HAP-1 (cell line): Measurements from ENCODE around the gene FEN1.

ENCODE experiments used
- DNase-seq, 2 experiments: peaks; one replicate each; pipeline ENCODE4 v3.0.0-alpha.2; 2016 to 2020; ENCODE audit warnings: low spot score in 2 of 2
- H3K27me3 ChIP-seq: fragments of 250-450 bp; sonication (Bioruptor Pico); 2 replicates; pipeline ENCODE4 v1.5.1; 2020; ENCODE audit warnings: low read depth, mild to moderate bottlenecking, moderate library complexity
- H3K36me3 ChIP-seq: fragments of 250-450 bp; sonication (Bioruptor Pico); replicated peaks from 2 replicates; pipeline ENCODE4 v1.5.1; 2020; ENCODE audit warnings: mild to moderate bottlenecking
- H3K4me1 ChIP-seq: fragments of 250-450 bp; sonication (Bioruptor Pico); 2 replicates; pipeline ENCODE4 v1.5.1; 2020; ENCODE audit warnings: mild to moderate bottlenecking
- H3K4me3 ChIP-seq: fragments of 250-450 bp; sonication (Bioruptor Pico); 2 replicates; pipeline ENCODE4 v1.5.1; 2020; ENCODE audit warnings: mild to moderate bottlenecking, moderate library complexity
- H3K9me3 ChIP-seq: fragments of 250-450 bp; sonication (Bioruptor Pico); 2 replicates; pipeline ENCODE4 v1.5.1; 2020; ENCODE audit warnings: mild to moderate bottlenecking, moderate library complexity
- in situ Hi-C: fragments of 300-500 bp; cut with MboI; formaldehyde crosslinking; loops from 3 replicates; pipeline ENCODE4 v1.14.3; 2020; ENCODE audit warnings: low sequenced_read_pairs, inconsistent platforms, mixed read lengths

The FEN1 gene

DNA sequence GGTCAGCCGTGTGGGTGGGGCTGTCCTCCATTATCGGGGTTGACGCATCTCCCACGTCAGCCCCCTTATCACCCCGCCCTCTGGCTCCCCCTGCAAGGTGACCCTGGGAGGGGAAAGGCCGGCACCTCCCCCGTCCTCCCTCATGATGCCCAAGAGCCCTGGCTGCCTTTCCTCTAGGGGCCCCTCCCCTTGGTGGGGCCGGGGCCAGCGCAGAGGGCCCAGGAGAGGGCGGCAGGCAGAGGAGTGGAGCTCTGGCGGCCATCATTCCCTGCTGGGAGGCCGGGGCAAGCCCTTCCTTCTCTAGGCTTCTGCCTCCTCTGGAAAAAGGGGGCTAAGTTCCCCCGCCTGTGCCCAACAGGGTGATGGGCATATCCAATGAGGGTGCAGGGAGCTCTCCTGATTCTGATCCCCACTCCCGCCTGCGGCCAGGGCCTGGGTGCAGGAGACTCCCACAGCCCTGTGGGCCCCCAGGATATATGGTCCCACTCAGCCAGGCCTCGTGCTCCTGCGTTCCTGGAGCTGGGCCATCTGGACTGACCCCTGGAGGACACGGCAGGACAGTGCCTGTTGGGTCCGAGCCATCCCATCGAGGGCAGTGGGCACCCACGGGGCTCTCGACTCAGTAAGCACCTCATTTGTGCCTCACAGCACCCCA, 28.0 kb upstream of the FEN1 start:
- no peak for DNase-seq
- H3K27me3 ChIP-seq = no peaks in the 10 kb centered on the region
- in situ Hi-C loops = no loop called here
- H3K4me1 ChIP-seq = no peaks in the 10 kb centered on the region
- H3K4me3 ChIP-seq = no peak overlapping the region
- no peaks in the 10 kb centered on the region for H3K9me3 ChIP-seq
- H3K36me3 ChIP-seq = no peaks in the 10 kb centered on the region

DNA sequence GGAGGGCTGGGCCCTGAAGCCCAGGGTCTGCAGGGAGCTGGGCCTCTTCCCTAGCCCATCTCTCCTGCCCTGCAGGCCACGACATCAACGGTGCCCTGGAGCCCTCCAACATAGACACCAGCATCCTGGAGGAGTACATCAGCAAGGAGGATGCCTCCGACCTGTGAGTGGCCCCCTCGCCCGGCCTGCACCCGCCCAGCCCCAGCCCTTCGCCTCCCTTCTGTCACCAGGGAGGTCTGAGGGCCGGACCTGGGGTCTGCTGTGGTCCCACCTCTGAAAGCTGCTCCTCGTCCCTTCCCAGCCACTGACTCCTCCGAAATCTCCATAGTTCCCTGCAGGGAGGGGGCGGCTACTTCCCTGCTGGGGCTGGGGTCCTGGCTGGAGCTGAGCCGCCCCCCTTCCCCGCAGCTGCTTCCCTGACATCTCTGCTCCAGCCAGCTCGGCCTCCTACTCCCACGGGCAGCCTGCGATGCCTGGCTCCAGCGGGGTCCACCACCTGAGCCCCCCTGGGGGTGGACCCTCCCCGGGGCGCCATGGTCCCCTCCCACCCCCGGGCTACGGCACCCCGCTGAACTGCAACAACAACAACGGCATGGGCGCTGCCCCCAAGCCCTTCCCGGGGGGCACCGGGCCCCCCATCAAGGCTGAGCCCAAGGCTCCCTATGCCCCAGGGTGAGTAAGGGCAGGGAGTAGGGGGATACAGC, 27.0 kb upstream of the FEN1 start:
- Histone ChIP-seq H3K36me3 (no peaks in the 10 kb centered on the region), H3K27me3 (no peaks in the 10 kb centered on the region), H3K4me1 (no peaks in the 10 kb centered on the region), H3K9me3 (no peaks in the 10 kb centered on the region), H3K4me3 (no peak overlapping the region)
- in situ Hi-C loops = no loop called here
- DNase-seq = no peak

- in situ Hi-C loops = no loop called here
- no peak for DNase-seq
- H3K4me1 ChIP-seq = no peaks in the 10 kb centered on the region
These were observed 26.3 kb upstream of the FEN1 start for GRCh38 chr11:61766353-61766841.

DNA sequence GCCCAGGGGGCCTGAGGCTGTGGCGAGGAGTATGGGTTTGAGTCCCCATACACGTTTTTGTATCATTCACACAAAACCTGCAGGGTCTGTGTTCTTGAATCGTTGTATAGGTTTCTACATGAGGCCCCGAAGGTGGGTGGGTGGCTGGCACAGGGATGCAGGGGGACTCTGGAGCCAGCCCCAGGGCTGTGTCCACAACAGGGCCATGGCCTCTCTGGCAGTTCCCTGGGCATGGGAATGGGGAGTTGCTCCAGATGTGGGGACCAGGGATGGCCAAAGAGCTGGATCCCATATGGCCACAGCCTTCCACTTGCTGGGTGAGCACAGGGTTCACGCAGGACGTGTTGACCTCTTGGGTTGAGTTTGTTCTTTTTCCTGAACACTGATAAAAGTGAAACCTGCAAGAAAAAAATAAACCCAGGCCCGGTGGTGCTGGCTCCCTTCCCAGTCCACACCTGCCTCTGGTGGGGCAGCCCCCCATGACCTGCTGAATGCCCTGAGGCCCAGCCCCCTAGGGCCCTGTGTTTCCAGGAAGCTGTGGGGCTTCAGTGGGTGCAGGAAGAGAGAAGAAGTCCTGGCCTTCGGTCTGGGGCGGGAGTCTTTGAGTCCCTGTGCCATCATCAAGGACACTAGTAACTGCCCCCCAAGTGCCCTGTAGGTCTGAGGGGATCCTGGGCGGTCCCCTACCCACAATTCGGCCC, 24.2 kb upstream of the FEN1 start:
- H3K4me1 ChIP-seq = no peaks in the 10 kb centered on the region
- no peak for DNase-seq
- no peaks in the 10 kb centered on the region for H3K27me3 ChIP-seq
- in situ Hi-C loops = no loop called here
- H3K9me3 ChIP-seq = no peaks in the 10 kb centered on the region
- no peak overlapping the region for H3K4me3 ChIP-seq
- H3K36me3 ChIP-seq = no peaks in the 10 kb centered on the region

More at GRCh38 chr11:61766353-61766841, 26.3 kb upstream of the FEN1 start:
- no peaks in the 10 kb centered on the region for H3K27me3 ChIP-seq
- no peak overlapping the region for H3K4me3 ChIP-seq
- no peaks in the 10 kb centered on the region for H3K9me3 ChIP-seq
- H3K36me3 ChIP-seq = no peaks in the 10 kb centered on the region

DNA sequence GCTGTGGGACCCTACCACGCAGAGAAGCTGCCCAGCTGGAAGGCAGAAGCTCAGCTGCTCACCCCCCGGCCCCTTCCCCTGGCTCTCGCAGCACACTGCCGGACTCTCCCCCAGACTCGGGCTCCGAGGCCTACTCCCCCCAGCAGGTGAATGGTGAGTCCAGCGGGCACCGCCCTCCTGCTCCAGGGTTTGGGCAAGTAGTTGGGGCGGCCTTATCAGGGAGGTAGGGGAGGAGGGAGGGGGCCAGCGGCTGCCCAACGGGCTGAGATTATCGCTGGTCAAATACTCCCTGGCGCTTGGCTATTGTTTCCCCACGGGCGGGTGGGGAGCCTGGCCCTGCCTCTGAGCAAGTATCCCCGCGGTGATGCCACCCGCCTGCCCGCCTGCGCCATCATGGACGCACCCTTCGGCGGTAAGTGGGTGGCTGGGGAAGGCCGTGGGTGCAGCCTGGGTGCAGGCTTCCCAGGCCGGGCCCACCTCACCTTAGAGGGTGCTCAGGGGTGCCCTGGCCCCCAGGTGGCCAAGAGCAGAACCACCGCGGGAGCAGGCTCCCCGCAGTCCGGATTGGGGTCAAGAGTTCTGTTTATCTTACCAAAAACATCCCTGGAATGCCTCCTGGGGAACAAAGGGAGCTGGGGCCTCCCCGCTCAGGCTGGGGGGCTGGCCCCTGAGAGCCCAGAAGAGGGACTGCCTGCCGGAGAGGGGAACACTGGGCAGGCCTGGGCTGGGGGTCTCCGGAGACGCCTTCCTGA, 23.4 kb upstream of the FEN1 start:
- Histone ChIP-seq H3K9me3 (no peaks in the 10 kb centered on the region), H3K4me1 (no peaks in the 10 kb centered on the region), H3K36me3 (no peaks in the 10 kb centered on the region), H3K4me3 (no peak overlapping the region), H3K27me3 (no peaks in the 10 kb centered on the region)
- no peak for DNase-seq
- in situ Hi-C loops = no loop called here

GRCh38 chr11:61769946-61770683, 22.6 kb upstream of the FEN1 start:
- DNase-seq = no peak
- H3K4me1 ChIP-seq = no peaks in the 10 kb centered on the region
- no peak overlapping the region for H3K4me3 ChIP-seq
- no peaks in the 10 kb centered on the region for H3K27me3 ChIP-seq
- no peaks in the 10 kb centered on the region for H3K9me3 ChIP-seq
- in situ Hi-C loops = no loop called here
- no peaks in the 10 kb centered on the region for H3K36me3 ChIP-seq

DNA sequence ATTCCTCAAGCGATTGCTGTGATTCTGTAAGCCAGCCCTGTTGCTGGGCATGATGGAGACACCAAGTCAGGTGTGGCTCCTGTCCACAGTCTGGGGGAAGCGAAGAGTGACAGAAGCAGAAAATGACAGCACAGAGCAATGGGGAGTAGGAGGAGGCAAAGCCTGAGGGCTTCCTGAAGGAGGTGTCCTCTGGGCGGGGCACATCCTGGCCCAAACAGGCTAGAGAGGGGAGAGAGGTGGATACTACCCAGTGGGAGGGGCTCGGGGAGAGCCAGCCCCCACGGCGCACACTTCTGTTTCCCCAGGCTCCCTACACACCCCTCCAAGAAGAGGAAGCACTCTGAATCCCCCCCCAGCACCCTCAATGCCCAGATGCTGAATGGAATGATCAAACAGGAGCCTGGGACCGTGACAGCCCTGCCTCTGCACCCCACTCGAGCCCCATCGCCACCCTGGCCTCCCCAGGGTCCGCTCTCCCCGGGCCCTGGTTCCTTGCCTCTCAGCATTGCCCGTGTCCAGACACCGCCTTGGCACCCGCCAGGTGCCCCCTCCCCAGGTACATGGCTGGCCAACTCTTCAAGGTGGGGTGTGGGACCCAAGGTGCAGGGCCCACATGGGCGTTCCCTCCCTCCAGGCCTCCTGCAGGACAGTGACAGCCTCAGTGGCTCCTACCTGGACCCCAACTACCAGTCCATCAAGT, 21.4 kb upstream of the FEN1 start:
- in situ Hi-C loops = no loop called here
- Histone ChIP-seq H3K36me3 (no peaks in the 10 kb centered on the region), H3K9me3 (no peaks in the 10 kb centered on the region), H3K4me1 (no peaks in the 10 kb centered on the region), H3K27me3 (no peaks in the 10 kb centered on the region), H3K4me3 (no peak overlapping the region)
- DNase-seq = no peak

GRCh38 chr11:61771985-61772455, 20.7 kb upstream of the FEN1 start:
- no peak for DNase-seq
- Histone ChIP-seq H3K9me3 (no peaks in the 10 kb centered on the region), H3K4me3 (no peak overlapping the region), H3K36me3 (no peaks in the 10 kb centered on the region), H3K4me1 (no peaks in the 10 kb centered on the region), H3K27me3 (no peaks in the 10 kb centered on the region)
- in situ Hi-C loops = no loop called here

- Histone ChIP-seq H3K9me3 (no peaks in the 10 kb centered on the region), H3K4me1 (no peaks in the 10 kb centered on the region), H3K4me3 (no peak overlapping the region), H3K27me3 (no peaks in the 10 kb centered on the region), H3K36me3 (no peaks in the 10 kb centered on the region)
- DNase-seq = no peak
- in situ Hi-C loops = no loop called here
These were observed 19.4 kb upstream of the FEN1 start for GRCh38 chr11:61773356-61773755.

- Histone ChIP-seq H3K4me3 (no peak overlapping the region), H3K27me3 (no peaks in the 10 kb centered on the region), H3K4me1 (no peaks in the 10 kb centered on the region), H3K36me3 (no peaks in the 10 kb centered on the region), H3K9me3 (no peaks in the 10 kb centered on the region)
- DNase-seq = no peak
- in situ Hi-C loops = no loop called here
These were observed 18.9 kb upstream of the FEN1 start for GRCh38 chr11:61773809-61774208.

DNA sequence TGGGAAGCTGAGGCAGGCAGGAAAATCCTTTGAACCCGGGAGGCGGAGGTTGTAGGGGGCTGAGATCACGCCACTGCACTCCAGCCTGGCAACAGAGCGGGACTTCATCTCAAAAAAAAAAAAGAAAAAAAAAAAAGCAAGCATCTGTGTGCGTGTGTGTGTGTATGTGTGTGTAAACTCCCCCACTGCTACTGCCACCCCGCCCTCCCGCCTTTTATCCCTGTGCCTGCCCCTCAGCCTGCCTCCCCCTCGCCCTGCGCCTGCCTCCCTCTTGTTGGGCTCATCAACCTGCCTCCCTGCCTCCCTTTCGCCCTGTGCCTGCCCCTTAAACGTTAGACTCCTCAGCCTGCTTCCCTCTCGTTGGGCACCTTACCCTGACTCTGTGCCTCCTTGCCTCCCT, 18.3 kb upstream of the FEN1 start:
- Histone ChIP-seq H3K27me3 (no peaks in the 10 kb centered on the region), H3K4me3 (no peak overlapping the region), H3K9me3 (no peaks in the 10 kb centered on the region), H3K36me3 (no peaks in the 10 kb centered on the region), H3K4me1 (no peaks in the 10 kb centered on the region)
- in situ Hi-C loops = no loop called here
- no peak for DNase-seq

- Histone ChIP-seq H3K27me3 (no peaks in the 10 kb centered on the region), H3K4me1 (no peaks in the 10 kb centered on the region), H3K36me3 (no peaks in the 10 kb centered on the region), H3K9me3 (no peaks in the 10 kb centered on the region), H3K4me3 (no peak overlapping the region)
- no peak for DNase-seq
- in situ Hi-C loops = no loop called here
These were observed 17.6 kb upstream of the FEN1 start for GRCh38 chr11:61775106-61775505.
